Suprapubic skin (tissue), 4 donors: ENCODE measurements around the gene ITPA.

Experiments
- CTCF ChIP-seq, 2 donors: fragments of 200-600 bp in 1 of 2; fragments of 450-650 bp in 1 of 2; sonication (generic) in 1 of 2; IDR thresholded peaks; one replicate each; pipeline ENCODE4 v1.5.1; 2016 to 2019; ENCODE audit warnings: antibody characterized with exemption in 2 of 2, mild to moderate bottlenecking in 1 of 2, moderate library complexity in 1 of 2
- POLR2A ChIP-seq, 2 donors: fragments of 450-650 bp; IDR thresholded peaks; one replicate each; pipeline ENCODE4 v1.6.1; 2017; ENCODE audit warnings: antibody characterized with exemption in 2 of 2, mild to moderate bottlenecking in 2 of 2, moderate library complexity in 2 of 2
- POLR2AphosphoS5 ChIP-seq, 3 donors: sonication (generic); formaldehyde crosslinking; IDR thresholded peaks; one replicate each; pipeline ENCODE4 v1.6.1; 2017; ENCODE audit warnings: antibody characterized with exemption in 3 of 3

GRCh38 chr20:3171391-3172125, 37.7 kb upstream of the ITPA start:
- TF ChIP-seq CTCF (IDR thresholded peaks at IDR 0.05) (no peak), POLR2AphosphoS5 (IDR thresholded peaks at IDR 0.05) (no peak), POLR2A (IDR thresholded peaks at IDR 0.05) (no peak)
